GM13976 (cell line): Measurements from ENCODE around the gene DTX4.

Experiments
- DNase-seq: peaks from one replicate; pipeline ENCODE4 v3.0.0; 2012; ENCODE audit warnings: low spot score
- CTCF ChIP-seq: IDR thresholded peaks from 2 replicates; pipeline ENCODE4 v1.5.1; 2012; ENCODE audit warnings: borderline replicate concordance, mild to moderate bottlenecking; ENCODE audit not compliant: insufficient read depth; ENCODE audit errors: extremely low read depth, missing control alignments, control extremely low read depth
- in situ Hi-C: fragments of 300-500 bp; cut with MboI; formaldehyde crosslinking; loops from one replicate; pipeline ENCODE4 v1.12.0; 2022; ENCODE audit warnings: low sequenced_read_pairs, mixed read lengths, inconsistent platforms; ENCODE audit not compliant: unreplicated experiment

The DTX4 gene

GRCh38 chr11:59212744-59213631, 41.1 kb downstream of the DTX4 start, which contains the start of gene MPEG1:
TSS of gene MPEG1 (minus strand) at chr11:59212927. CDS start at chr11:59212865, 62 bp downstream.
- in situ Hi-C loops = no loop called here
- no peak for TF ChIP-seq CTCF
- no peak for DNase-seq

- TF ChIP-seq CTCF = no peak
- DNase-seq = no peak
- in situ Hi-C loops = no loop called here
Measured at GRCh38 chr11:59214141-59214893, 42.4 kb downstream of the DTX4 start.

- in situ Hi-C loops = no loop called here
- DNase-seq = peak; percentile 50
- TF ChIP-seq CTCF = no peak
Measured at GRCh38 chr11:59216641-59217564, 45.0 kb downstream of the DTX4 start.

GRCh38 chr11:59218319-59218718, 46.4 kb downstream of the DTX4 start:
- in situ Hi-C loops = no loop called here
- DNase-seq = no peak
- TF ChIP-seq CTCF = no peak

- DNase-seq = no peak
- TF ChIP-seq CTCF = no peak
- in situ Hi-C loops = no loop called here
Measured at GRCh38 chr11:59218893-59219292, 47.0 kb downstream of the DTX4 start.

- DNase-seq = no peak
- no peak for TF ChIP-seq CTCF
- in situ Hi-C loops = no loop called here
Measured at GRCh38 chr11:59219836-59220235, 47.9 kb downstream of the DTX4 start.
